GM21786 (cell line): ENCODE measurements around the gene SSRP1.
"Not testable (repeated sequence)": the region's sequence is repeated elsewhere in the genome, so short reads cannot be mapped to it uniquely, and the experiment has no call there.

ENCODE experiments used
- ATAC-seq: cut with Tn5 transposase; IDR thresholded peaks from one replicate; pipeline ENCODE4 v1.9.1; 2021; ENCODE audit not compliant: unreplicated experiment

SSRP1 gene

DNA sequence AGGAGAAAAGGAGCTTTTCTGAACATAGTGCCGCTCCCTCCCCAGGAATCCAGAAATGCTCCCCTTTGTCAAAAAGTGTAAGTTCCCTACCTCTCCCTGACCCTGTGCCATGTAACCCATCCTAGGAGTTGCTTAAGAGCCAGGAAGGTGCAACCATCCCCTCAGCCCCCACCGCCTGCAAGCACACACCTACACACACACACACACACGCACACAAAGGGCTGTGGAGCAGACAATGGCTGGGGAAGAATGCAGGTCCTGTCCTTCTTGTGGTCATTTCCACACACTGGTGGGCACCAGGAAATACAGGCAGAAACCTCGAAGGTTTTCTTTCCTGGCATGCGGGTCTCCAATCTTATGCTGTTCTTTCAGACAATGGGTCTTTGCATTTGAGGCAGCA is 3.6 kb upstream of the SSRP1 start:
- ATAC-seq, result no peak

DNA sequence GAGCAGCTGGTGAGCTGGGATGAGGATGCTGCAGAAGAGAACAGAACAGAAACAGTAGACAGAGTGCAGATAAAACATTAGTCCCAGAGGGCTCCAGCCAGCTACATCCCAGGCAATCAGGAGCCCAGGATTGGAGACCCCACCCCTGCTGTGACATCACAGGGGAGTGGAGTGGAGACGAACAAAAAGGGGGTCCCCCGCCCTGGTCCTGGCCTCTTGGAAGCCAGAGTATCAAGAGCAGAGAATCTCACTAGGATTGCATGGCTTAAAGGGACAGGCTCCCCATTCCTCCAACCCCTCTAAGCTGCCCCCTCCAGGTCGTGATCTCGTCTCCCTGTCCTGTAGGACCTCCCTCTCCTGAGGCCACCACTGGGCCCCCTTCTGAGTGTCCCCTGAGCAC is 2.5 kb upstream of the SSRP1 start, which contains the start of gene P2RX3:
P2RX3 (plus strand) TSS at position 211 of the 400 bp plus-strand sequence. CDS start 199 bp downstream, outside the sequence.
- ATAC-seq, result no peak

DNA sequence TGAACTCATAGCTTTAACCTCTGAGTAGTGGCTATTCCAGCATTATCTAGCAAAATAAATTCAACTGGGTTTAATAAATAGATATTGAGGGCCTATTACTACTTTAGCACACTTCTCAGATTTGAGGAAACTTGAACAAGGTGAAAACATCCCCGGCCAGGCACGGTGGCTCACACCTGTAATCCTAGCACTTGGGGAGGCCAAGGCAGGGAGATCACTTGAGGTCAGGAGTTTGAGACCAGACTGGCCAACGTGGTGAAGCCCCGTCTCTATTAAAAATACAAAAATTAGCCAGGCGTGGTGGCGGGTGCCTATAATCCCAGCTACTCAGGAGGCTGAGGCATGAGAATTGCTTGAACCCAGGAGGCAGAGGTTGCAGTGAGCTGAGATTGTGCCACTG is 1.2 kb upstream of the SSRP1 start:
- not testable (repeated sequence) for ATAC-seq

DNA sequence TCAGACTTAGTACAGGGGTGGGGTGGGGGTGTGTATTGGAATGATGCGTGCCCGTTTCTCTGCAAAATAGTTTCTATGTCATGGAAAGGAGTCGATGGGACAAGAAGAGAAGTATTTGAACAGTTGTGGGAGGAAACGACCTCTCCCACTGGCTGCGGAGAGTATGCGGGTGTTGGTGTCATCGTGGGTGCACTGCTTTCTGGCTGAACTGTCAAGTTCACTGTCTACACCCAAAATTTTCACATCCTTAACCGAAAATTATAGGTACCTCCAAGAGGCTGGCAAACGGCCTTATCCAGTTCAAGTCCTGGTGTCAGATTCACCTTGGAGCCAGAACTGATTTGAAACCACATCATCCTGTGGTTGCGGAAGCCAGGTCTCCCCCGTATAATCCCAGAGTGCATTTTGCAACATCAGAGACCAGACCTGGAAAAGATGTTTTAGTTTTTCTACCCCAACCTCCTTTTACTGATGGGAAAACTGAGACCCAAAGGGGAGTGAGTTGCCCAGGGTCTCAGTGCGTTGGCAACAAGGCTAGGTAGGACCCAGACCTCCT is 497 bp upstream of the SSRP1 start:
- ATAC-seq, result no peak

DNA sequence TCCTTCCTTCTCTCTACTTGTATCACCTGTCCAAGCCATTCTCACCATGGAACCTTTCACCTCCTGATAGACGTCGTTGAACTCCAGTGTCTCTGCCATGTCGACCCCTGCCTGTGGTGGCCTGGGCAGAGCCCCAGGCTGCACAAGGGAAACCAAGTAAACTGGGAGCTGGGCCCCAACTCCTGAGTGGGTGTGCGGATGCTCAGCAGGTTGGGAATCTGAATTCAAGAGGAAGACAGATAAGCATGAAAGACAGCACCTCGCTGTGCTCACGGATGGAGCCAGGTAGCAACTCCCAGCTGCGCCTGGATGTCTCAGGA is 709 bp downstream of the SSRP1 start:
- peak; percentile 2 for ATAC-seq

DNA sequence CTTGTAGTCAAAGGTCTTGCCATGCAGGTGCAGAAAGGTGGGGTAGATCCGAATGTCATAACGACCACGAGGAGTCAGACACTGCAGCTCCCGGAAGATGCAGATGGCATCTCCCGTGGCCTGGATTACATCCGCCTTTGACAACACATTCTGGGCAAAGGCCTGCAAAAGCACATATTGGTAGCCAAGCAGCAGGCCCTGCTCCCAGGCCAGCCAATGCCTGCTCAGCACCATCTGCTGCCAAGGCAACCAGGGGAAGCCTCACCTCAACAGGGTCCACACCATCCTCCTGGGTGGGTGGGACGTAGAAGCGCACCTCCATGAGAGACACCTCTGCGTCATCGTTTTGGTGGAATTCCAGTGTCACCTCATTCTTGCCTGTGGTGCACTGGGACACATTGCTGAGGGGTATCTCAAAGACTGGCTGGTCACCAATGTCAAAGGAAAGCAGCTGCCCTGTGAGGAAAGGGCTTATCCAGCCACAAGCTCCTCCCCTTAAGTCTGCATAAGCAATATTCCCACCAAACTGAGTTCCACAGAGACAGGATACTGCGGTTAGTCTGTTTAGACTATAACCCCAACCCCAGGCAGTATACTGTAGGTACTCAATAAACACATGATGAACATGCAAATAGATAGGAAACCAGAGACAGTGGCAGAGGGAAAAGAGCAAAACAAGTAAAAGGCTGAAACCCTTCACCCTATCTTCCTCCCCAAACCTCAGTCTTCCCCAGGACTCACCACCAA is 2.8 kb downstream of the SSRP1 start:
- ATAC-seq, result no peak

DNA sequence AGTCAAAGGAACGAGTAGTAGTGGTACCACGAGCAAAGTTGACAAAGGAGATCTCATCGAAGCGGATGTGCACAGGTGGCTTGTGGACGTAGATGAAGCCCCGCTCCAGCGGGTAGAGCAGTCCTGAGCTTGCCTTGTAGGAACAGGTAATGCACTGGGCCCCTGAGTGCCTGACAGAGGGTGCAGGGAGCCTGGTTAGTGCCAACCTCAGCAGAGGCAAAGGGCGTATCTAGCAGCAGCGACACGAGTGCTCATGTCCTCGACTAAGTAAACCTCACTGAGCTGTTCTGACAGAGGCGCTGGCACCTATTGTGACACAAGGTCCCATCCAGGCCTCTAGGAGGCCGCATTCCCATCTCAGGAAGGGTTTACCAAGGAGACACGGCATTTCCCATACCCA is 4.0 kb downstream of the SSRP1 start:
- ATAC-seq, result no peak

DNA sequence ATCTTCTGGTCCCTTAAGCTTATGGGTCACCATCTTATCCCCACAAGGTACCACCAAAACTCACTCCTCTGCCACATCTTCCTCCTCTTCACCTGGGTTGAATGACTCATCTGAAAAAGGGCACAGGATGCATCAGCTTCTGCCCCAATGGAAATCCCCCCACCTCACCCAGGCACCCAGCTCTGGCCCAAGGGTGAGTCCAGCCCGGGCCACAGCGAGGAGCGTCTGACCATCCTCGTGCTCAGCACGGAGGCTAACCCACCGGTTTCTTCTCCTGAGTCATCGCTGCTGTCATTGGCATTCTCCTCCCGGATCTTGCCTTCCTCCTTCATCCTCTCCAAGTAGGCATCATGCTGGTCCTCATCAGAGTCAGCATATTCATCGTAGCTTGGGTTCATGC is 5.7 kb downstream of the SSRP1 start:
- no peak for ATAC-seq

DNA sequence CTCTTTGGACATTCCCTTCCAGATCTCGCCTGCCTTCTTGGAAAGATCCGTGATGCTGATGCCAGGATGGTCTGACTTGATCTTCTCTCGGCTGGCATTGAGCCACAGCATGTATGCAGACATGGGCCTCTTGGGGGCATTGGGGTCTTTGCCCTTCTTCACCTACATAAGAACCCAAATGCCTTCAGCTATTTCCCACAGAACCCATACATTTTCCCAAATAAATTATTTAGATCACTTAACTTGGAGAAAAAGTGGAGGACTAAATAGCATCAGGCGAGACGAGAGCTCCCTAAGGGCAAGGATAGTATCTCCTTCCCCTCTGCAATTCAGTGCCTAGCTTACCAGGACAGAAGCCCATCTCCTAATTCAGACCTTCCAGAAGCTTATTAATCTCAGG is 8.0 kb downstream of the SSRP1 start:
- no peak for ATAC-seq

DNA sequence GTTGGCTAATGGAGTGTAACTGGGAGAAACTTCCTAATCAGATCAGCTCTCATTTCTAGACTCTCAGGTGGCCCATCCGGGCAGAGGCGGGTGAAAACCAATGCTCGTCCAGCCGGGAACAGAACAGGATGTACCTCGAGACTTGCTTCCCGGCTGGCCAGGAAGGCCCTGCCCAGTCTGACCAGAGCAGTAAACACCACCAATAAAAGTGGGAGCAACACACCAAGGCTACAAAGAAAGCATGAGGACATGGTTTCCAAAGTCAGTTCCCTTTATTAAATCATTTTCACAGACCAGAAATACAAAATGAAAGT is 10.0 kb downstream of the SSRP1 start:
- ATAC-seq, result no peak

DNA sequence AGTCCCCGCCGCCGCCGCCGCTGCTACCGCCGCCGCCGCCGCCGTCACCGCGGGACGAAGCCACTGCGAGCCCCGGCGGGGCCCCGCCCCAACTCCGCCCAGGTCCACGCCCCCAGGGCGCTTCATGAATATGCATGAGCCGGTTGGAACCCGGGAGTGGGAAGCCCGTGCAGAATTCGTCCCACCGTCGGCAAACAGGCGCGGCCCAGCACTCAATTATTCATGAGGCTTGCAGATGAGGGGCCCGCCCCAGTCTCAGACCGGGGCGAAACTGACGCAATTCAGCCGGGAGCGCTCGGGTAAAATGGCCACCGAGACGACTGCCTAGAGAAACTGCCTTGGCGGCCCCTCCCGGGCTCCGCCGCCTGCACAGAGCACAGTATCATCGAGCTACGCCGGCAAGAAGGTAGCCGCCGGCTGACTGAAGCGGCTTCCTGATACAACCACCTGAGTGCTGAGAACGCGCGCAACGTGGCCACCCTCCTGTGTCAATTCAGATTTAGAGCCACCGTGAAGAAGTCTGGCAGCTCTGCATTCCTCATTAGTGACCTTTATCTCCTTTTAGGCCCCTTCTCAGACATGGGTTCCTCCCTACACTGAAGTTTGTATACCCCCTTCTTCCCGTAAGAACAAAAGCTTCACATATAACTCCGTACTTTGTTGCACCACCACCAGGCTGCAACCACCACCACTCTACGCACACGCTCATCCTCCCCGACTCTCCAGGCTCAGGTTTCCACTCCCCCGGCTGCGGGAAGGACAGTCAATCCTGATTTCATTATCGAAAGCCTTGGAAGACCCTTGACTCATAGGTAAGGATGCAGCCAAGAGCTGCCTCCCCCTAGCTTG is 10.6 kb downstream of the SSRP1 start, which contains the start of gene TNKS1BP1:
TNKS1BP1 (minus strand) TSS at position 67 of the 849 bp plus-strand sequence. CDS start 3,067 bp downstream, outside the sequence.
- peak; percentile 87 for ATAC-seq

DNA sequence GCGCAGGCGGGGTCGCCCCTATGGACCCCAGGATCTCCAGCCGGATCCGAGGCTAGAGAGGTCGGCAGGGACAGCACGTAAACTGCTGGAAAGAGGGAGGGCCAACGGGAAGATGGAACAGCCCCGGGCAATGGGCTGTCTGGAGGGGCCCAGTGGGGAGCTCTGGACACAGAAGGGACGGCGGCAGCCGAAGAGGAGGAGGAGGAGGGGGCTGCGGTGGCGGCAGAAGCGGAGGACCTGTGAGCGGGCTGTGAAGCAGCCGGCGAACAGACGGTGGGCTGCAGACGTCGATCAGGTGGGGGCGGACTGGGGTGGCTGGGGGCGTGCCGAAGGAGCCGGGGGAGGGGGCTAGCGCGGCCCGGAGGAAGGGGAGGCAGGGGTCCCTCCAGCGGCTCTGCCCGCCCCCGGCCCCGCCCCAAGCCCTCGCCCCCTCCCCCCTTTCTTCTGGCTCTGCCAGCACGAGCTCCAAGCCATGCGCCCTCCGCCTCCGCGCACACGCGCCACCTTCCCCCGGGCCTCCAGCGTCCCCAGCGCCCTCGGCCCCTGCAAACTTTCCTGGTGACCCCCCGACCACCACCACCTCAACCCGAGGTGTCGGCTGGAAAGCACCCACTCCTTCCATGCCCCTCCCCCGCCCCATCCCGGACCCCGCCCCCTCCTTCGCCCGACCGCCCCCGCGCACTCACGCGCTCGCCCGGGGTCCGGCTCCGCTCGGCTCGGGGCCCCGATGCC is 11.4 kb downstream of the SSRP1 start:
- ATAC-seq, result no peak

DNA sequence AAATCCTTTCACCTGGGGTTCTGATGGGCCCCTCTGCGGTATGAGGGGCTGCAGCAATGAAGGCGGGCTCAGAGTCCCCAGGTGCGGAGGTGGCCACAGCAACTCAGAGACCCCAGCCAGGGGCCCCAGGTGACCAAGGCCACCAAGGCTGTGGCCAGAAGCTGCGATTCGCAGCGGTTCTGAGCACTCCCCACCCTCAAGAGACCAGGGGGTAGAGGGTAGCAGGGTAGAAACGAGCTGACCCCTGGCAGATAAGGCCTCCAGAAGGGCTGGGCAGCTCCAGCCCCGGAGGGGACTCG is 11.9 kb downstream of the SSRP1 start:
- ATAC-seq, result no peak

DNA sequence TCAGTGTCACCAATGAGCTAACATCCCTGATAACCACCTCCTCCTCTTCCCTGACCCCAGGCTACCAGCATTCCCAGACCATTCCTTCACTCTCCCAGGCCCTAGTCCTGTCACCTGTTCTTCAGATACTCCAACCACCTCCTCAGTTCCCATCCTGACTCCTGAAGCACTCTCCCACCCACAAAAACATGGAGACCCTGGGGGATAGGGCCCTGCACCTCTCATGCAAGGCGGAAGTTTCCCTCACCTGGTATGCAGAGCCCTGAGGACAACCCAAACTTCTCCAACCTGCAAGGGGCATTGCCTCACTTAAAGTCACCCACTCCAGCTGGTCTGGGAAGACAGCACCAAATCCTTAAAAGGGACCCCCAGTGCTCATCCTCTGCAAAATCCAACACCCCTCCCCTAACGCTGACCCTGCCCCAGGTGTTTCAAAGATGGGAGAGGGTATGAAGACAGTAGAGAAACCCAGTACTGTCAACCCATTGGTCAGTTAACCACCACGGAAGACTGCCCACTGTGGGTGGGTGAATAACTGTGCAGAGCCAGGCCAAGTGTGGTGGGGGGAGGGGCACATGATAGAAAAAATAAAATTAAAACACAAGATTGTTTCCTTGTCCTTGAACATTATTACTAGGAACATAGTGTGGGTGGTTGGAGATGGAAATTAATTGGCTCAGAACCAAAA is 12.4 kb downstream of the SSRP1 start:
- ATAC-seq, result no peak

DNA sequence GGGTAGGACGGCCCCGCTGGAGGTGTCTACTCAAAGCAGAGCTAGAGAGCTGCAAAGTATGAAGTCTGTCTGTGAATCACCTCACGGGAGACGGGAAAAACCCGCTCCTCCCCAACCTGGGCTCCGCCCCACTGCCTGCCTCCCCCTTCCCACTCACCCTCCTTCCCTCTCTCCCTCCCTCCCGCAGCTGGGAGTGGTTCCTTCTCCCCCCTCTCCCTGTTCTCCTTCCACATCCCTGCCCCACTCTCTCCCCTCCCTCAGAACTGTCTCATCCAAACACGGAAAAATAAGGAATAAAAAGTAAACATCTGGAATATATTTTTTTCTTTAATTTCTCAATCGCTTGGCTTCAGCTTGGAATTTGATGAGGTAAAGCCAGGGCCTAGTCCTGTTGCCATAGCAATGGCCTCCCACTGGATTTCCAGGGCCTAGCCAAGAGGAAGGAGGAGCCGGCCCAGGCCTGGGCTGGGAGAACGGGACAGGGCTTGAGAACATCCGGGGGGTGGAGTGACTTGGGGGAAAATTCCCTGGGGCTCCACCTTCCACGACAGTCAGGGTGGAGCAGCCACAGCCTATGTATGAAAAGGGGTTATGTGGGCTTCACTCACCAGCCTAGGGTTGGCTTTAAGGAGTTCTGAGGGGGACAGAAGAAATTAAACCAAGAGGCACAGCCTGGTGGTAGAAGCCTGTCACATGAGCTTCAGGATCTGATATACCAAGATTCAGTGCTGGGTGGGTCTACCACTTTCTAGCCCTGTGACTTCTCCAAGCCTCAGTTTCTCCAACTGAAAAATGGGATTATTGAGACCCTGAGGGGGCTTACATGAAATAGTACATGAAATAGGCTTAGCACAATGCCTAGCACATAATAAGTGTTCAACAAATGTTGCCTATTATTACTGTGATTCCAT is 13.2 kb downstream of the SSRP1 start:
- no peak for ATAC-seq

DNA sequence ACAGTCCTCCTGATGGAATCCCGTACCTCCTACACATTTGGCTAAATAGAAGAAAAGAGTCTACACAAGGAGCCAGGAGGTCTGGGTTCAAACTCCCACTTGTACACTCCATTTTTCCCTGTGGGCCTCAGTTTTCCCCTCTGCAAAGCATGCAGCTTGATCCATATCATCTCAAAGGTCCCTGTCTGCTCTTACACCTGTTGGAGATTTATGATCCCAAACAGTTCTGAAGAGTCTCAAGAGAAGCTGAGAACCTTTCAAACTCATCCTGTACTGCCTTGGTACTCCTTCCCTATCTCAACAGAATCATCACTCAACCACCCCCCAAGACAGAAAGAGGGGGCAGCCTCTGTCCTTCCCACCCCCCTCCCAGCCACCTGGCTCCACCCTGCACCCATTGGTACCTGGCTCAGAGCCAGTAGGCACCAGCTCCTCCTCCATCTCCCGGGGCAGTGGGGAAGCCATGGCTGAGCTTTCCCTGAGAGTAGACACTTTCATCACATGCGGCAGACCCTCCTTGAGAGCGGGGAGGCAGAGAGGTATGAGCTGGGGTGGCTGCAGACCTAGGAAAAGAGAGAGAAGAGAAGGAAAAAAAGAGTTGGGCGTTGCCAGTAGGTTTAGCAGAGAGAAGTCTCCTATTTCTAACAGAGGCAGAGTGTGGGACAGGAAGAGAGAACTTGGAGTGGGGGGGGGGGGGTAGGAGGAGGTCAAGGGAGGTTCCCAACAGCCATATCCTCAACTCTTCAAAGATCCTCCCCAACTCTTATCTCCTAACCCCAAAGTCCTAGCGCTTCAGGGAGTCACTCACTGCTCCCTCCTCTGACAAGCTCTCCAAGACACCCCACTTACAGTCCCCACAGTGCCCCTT is 14.1 kb downstream of the SSRP1 start:
- no peak for ATAC-seq

DNA sequence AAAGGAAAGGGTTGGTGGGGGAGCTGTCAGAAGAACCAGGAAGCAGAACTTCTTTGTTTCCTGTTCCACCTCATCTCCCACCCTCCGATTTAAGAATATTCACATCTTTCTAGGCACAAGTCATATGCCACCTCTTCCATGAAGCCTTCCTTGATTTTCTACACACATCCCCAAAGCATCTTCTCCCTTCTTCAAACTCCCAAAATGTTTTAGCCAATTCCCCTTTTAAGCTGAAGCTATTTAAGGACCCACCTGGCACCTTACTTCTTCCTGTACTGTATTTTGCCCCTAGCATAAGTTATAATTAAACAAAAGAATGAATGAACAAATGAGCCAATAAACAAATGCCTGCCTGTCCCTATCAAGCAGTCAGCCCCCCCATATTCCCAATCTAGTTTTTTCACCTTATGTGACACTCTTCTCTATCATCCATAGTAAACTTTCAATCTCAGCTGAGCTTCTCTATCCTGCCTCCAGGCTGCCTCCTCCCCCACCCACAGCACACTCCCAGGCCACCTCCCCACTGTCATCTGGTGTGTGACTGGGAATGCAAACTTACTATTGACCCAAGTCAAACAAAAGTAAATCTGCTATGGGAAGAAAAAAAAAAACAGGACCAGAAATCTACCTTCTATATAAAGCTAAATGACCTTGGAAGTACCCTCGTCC is 14.8 kb downstream of the SSRP1 start:
- no peak for ATAC-seq

DNA sequence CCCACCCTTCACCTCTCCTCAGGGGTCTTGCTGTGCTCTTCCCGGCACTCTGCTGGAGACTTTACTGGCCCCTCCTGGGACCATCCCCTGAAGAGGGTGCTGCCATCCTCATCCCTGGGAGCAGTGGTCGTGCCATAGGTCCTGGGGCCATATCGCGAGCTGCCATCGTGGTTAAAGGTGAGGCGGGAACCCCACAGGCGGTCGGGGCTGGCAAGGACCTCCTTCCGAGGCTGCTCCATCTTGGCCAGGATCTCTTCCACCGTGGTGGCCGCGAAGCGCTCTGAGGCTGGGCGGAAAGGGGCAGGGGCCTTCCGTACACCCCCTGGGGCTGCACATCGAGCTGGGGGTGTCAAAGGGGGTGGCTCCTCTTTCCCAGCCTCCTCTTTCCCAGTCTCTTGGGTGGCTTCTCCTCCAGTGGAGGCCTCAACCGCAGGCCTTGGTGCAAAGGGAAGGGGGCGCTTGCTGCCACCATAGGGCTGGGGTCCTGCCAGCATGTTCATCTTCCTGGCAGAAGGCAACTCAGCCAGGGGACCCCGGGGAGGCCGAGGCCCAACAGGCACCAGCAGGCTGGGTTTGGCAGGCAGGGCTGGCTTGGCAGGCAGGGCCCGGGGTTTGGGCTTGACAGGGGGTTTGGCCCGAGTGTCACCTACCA is 15.5 kb downstream of the SSRP1 start:
- no peak for ATAC-seq
